Progenitor cell of endocrine pancreas (in vitro differentiated cells): ENCODE results near the gene APBB1IP. TPM values are rescaled to one million over a fixed set of nuclear protein-coding genes. Genes with fewer than 3 reads are reported as not detected.

Experiments
- DNase-seq: peaks from one replicate; pipeline ENCODE4 v3.0.0; 2021; ENCODE audit warnings: low spot score; ENCODE audit not compliant: unreplicated experiment
- H3K27ac Mint-ChIP-seq: 2 replicates; pipeline ENCODE4 v1.8.0; 2021; ENCODE audit warnings: mild to moderate bottlenecking, moderate library complexity, mixed read lengths
- H3K27me3 Mint-ChIP-seq: 2 replicates; pipeline ENCODE4 v1.8.0; 2021; ENCODE audit warnings: mixed read lengths
- H3K36me3 Mint-ChIP-seq: 2 replicates; pipeline ENCODE4 v1.8.0; 2022; ENCODE audit warnings: mixed read lengths; ENCODE audit not compliant: insufficient read depth
- H3K4me1 Mint-ChIP-seq: 2 replicates; pipeline ENCODE4 v1.8.0; 2021; ENCODE audit warnings: low read depth, mixed read lengths
- H3K4me3 Mint-ChIP-seq: 2 replicates; pipeline ENCODE4 v1.8.0; 2021; ENCODE audit warnings: low read depth, mild to moderate bottlenecking, moderate library complexity, mixed read lengths
- H3K9me3 Mint-ChIP-seq: 2 replicates; pipeline ENCODE4 v1.8.0; 2021; ENCODE audit warnings: low read depth, mixed read lengths
- CTCF ChIP-seq: fragments of 200-600 bp; sonication (generic); IDR thresholded peaks from one replicate; pipeline ENCODE4 v1.5.0; 2021; ENCODE audit warnings: antibody characterized with exemption, mild to moderate bottlenecking; ENCODE audit not compliant: unreplicated experiment
- total RNA-seq: library from RNA; stranded (reverse); gene quantifications from 2 replicates; pipeline ENCODE4 v1.2.1, GENCODE V29; 2021

APBB1IP gene
- total RNA-seq, 1 donor from 2014 or later = 0.38 TPM

- H3K4me3 Mint-ChIP-seq = no peak overlapping the region
- H3K27me3 Mint-ChIP-seq = no peaks in the 10 kb centered on the region
- no peak overlapping the region for H3K27ac Mint-ChIP-seq
- DNase-seq = no peak
- no peaks in the 10 kb centered on the region for H3K9me3 Mint-ChIP-seq
- no peaks in the 10 kb centered on the region for H3K4me1 Mint-ChIP-seq
- no peaks in the 10 kb centered on the region for H3K36me3 Mint-ChIP-seq
- no peak for TF ChIP-seq CTCF
Observed at GRCh38 chr10:26478061-26478460, 39.9 kb downstream of the APBB1IP start.

- Mint-ChIP-seq H3K27ac (no peak overlapping the region), H3K4me3 (no peak overlapping the region), H3K27me3 (no peaks in the 10 kb centered on the region), H3K4me1 (peaks cover 8% of the 10 kb centered on the region), H3K9me3 (no peaks in the 10 kb centered on the region), H3K36me3 (no peaks in the 10 kb centered on the region)
- TF ChIP-seq CTCF = no peak
- no peak for DNase-seq
Observed at GRCh38 chr10:26479766-26480492, 41.8 kb downstream of the APBB1IP start.

- no peaks in the 10 kb centered on the region for H3K27me3 Mint-ChIP-seq
Observed at GRCh38 chr10:26481315-26481692, 43.2 kb downstream of the APBB1IP start.

GRCh38 chr10:26481914-26482550, 43.9 kb downstream of the APBB1IP start:
- Mint-ChIP-seq H3K9me3 (no peaks in the 10 kb centered on the region), H3K27ac (no peak overlapping the region), H3K36me3 (no peaks in the 10 kb centered on the region), H3K4me1 (peaks cover 21% of the 10 kb centered on the region), H3K4me3 (no peak overlapping the region), H3K27me3 (no peaks in the 10 kb centered on the region)
- TF ChIP-seq CTCF = no peak
- no peak for DNase-seq

More at GRCh38 chr10:26481315-26481692, 43.2 kb downstream of the APBB1IP start:
- H3K4me3 Mint-ChIP-seq = no peak overlapping the region
- no peaks in the 10 kb centered on the region for H3K9me3 Mint-ChIP-seq
- H3K27ac Mint-ChIP-seq = no peak overlapping the region
- H3K4me1 Mint-ChIP-seq = peaks cover 18% of the 10 kb centered on the region
- no peak for TF ChIP-seq CTCF
- no peaks in the 10 kb centered on the region for H3K36me3 Mint-ChIP-seq
- DNase-seq = no peak

GRCh38 chr10:26483554-26483953, 45.4 kb downstream of the APBB1IP start:
- Mint-ChIP-seq H3K4me1 (peaks cover 27% of the 10 kb centered on the region), H3K36me3 (no peaks in the 10 kb centered on the region), H3K9me3 (no peaks in the 10 kb centered on the region), H3K27ac (peak overlapping the region; percentile 34), H3K4me3 (no peak overlapping the region), H3K27me3 (no peaks in the 10 kb centered on the region)
- no peak for DNase-seq
- no peak for TF ChIP-seq CTCF
